ENCODE results near the gene GLDC. TPM values are rescaled to one million over a fixed set of nuclear protein-coding genes. Genes with fewer than 3 reads are reported as not detected.

GLDC gene
- total RNA-seq, 1 experiment from 2014 or later: 4.0 TPM

DNA sequence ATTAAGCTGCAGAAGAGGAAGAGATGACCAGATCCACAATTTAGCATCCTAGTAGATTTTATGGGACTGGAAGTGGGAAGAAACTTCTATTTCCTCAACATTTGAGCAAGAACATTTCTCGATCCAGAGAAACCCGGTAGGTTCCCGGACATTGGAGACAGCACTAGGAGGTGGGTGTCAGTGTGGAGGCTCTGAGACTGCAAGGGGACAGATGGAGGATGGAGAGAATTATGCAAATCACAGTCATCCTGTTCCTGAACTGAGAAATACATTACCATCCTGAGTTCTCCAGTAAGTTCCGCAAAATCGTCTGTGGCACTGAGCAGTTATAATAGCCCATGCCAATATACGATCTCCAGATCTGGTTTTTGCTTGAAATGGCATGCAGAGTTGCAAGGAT, 25.6 kb downstream of the GLDC start:
- ChIA-PET POLR2A (no interaction called here), CTCF (interaction anchor here (0.7 kb wide), 1 partner anchor 265 kb away, joined by 4 read pairs; no protein-coding TSS in a partner anchor)
- no TSS peak for BruUV-seq (replicated peaks)
- no peaks in the 10 kb centered on the region for H3K4me1 ChIP-seq (ENCODE audit: control insufficient read depth, insufficient read depth, low read length)
- no peaks in the 10 kb centered on the region for H3K27me3 ChIP-seq (ENCODE audit: control insufficient read depth, insufficient read depth, low read length)
- ATAC-seq: no peak
- no peaks in the 10 kb centered on the region for H3K9me3 ChIP-seq (ENCODE audit: control insufficient read depth, insufficient read depth, low read depth, low read length)
- TF ChIP-seq POLR2AphosphoS5 (IDR thresholded peaks at IDR 0.05; ENCODE audit: low read depth, low read length) (no peak), TCF7L2 (IDR thresholded peaks at IDR 0.05; ENCODE audit: low read depth, low read length) (no peak), SIN3A (IDR thresholded peaks at IDR 0.05; ENCODE audit: borderline replicate concordance, insufficient read depth, low read depth, low read length) (no peak)
- TF ChIP-seq, protein P1, sequence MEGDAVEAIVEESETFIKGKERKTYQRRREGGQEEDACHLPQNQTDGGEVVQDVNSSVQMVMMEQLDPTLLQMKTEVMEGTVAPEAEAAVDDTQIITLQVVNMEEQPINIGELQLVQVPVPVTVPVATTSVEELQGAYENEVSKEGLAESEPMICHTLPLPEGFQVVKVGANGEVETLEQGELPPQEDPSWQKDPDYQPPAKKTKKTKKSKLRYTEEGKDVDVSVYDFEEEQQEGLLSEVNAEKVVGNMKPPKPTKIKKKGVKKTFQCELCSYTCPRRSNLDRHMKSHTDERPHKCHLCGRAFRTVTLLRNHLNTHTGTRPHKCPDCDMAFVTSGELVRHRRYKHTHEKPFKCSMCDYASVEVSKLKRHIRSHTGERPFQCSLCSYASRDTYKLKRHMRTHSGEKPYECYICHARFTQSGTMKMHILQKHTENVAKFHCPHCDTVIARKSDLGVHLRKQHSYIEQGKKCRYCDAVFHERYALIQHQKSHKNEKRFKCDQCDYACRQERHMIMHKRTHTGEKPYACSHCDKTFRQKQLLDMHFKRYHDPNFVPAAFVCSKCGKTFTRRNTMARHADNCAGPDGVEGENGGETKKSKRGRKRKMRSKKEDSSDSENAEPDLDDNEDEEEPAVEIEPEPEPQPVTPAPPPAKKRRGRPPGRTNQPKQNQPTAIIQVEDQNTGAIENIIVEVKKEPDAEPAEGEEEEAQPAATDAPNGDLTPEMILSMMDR (IDR thresholded peaks at IDR 0.05): no peak
- TF ChIP-seq, protein P2, sequence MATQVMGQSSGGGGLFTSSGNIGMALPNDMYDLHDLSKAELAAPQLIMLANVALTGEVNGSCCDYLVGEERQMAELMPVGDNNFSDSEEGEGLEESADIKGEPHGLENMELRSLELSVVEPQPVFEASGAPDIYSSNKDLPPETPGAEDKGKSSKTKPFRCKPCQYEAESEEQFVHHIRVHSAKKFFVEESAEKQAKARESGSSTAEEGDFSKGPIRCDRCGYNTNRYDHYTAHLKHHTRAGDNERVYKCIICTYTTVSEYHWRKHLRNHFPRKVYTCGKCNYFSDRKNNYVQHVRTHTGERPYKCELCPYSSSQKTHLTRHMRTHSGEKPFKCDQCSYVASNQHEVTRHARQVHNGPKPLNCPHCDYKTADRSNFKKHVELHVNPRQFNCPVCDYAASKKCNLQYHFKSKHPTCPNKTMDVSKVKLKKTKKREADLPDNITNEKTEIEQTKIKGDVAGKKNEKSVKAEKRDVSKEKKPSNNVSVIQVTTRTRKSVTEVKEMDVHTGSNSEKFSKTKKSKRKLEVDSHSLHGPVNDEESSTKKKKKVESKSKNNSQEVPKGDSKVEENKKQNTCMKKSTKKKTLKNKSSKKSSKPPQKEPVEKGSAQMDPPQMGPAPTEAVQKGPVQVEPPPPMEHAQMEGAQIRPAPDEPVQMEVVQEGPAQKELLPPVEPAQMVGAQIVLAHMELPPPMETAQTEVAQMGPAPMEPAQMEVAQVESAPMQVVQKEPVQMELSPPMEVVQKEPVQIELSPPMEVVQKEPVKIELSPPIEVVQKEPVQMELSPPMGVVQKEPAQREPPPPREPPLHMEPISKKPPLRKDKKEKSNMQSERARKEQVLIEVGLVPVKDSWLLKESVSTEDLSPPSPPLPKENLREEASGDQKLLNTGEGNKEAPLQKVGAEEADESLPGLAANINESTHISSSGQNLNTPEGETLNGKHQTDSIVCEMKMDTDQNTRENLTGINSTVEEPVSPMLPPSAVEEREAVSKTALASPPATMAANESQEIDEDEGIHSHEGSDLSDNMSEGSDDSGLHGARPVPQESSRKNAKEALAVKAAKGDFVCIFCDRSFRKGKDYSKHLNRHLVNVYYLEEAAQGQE (IDR thresholded peaks at IDR 0.05; ENCODE audit: insufficient read depth in 1 of 2, low read depth in 2 of 2, low read length in 1 of 2): no peak
- DNase-seq (ENCODE audit: low read depth, low spot score): no peak
- H3K4me3 ChIP-seq (ENCODE audit: low read depth in 2 of 2, low read length in 2 of 2): no peak overlapping the region
- in situ Hi-C loops (cut with HindIII; ENCODE audit: low pct_unique_long_range_greater_than_20kb, low sequenced_read_pairs) (no loop called here), intact Hi-C loops (cut with micrococcal nuclease; ENCODE audit: unreplicated experiment) (no loop called here)
- no peaks in the 10 kb centered on the region for H3K36me3 ChIP-seq (ENCODE audit: control insufficient read depth, insufficient read depth, low read length)
- H3K27ac ChIP-seq (ENCODE audit: low read length): no peak overlapping the region

DNA sequence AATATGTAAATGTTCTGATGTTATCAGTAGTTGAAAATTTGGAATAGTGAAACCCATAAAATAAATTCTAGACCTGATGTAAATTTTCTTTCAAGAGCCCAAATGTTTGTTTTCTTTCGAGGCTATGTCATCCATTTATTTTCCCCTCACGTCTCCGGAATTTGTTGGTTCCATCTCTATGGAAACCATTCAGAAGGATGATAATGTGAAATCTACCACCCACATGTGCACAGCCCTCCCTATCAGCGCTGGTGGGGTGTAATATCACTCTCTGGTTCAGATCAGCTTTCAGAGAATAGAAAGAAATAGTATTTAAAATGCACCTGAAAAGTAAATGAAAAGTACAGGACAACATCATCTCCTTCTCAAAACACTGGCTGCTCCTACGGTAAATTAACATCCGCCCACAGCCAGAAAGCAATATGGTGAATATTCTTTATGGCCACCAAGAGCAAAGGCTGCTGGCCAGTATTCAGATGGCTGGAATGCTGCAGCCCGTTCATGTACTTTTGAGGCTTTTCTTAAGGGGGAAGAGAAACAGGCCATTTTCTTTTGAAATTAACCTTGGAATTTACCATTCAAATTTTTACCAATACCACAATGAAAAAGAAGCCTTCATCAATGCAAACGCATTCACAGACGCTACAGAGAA, 28.5 kb downstream of the GLDC start:
- BruUV-seq (replicated peaks): no TSS peak
- no peaks in the 10 kb centered on the region for H3K9me3 ChIP-seq (ENCODE audit: control insufficient read depth, insufficient read depth, low read depth, low read length)
- TF ChIP-seq TCF7L2 (IDR thresholded peaks at IDR 0.05; ENCODE audit: low read depth, low read length): no peak
- no peaks in the 10 kb centered on the region for H3K36me3 ChIP-seq (ENCODE audit: control insufficient read depth, insufficient read depth, low read length)
- no peak overlapping the region for H3K4me3 ChIP-seq (ENCODE audit: low read depth in 2 of 2, low read length in 2 of 2)
- intact Hi-C loops (cut with micrococcal nuclease; ENCODE audit: unreplicated experiment): no loop called here
- ChIA-PET CTCF (no interaction called here), POLR2A (no interaction called here)
- H3K27ac ChIP-seq (ENCODE audit: low read length): no peak overlapping the region
- DNase-seq (ENCODE audit: low read depth, low spot score) (no peak), ATAC-seq (no peak)
- in situ Hi-C loops (cut with HindIII; ENCODE audit: low pct_unique_long_range_greater_than_20kb, low sequenced_read_pairs): no loop called here
- no peaks in the 10 kb centered on the region for H3K4me1 ChIP-seq (ENCODE audit: control insufficient read depth, insufficient read depth, low read length)
- no peaks in the 10 kb centered on the region for H3K27me3 ChIP-seq (ENCODE audit: control insufficient read depth, insufficient read depth, low read length)

DNA sequence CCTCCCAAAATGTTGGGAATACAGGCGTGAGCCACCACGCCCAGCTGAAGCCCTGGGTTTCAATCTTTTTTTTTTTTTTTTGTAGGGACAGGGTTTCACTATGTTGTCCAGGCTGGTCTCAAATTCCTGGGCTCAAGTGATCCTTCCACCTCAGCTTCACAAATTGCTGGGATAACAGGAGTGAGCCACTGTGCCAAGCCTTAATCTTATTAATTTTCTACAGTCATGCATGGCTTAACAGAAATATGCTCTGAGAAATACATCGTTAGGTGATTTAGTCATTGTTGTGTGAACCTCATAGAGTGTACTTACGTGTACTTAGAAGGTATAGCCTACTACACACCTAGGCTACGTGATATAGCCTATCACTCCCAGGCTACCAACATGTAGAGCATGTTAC, 31.0 kb downstream of the GLDC start:
- intact Hi-C loops (cut with micrococcal nuclease; ENCODE audit: unreplicated experiment) (no loop called here), in situ Hi-C loops (cut with HindIII; ENCODE audit: low pct_unique_long_range_greater_than_20kb, low sequenced_read_pairs) (no loop called here)
- no peaks in the 10 kb centered on the region for H3K36me3 ChIP-seq (ENCODE audit: control insufficient read depth, insufficient read depth, low read length)
- no peak for TF ChIP-seq TCF7L2 (IDR thresholded peaks at IDR 0.05; ENCODE audit: low read depth, low read length)
- TF ChIP-seq, protein P2 (IDR thresholded peaks at IDR 0.05; ENCODE audit: insufficient read depth in 1 of 2, low read depth in 2 of 2, low read length in 1 of 2): no peak
- TF ChIP-seq POLR2AphosphoS5 (IDR thresholded peaks at IDR 0.05; ENCODE audit: low read depth, low read length): no peak
- TF ChIP-seq, protein P1 (IDR thresholded peaks at IDR 0.05): no peak
- no peak for TF ChIP-seq SIN3A (IDR thresholded peaks at IDR 0.05; ENCODE audit: borderline replicate concordance, insufficient read depth, low read depth, low read length)
- no peak overlapping the region for H3K27ac ChIP-seq (ENCODE audit: low read length)
- DNase-seq (ENCODE audit: low read depth, low spot score) (no peak), ATAC-seq (no peak)
- H3K4me1 ChIP-seq (ENCODE audit: control insufficient read depth, insufficient read depth, low read length): no peaks in the 10 kb centered on the region
- CTCF ChIA-PET: no interaction called here
- no peak overlapping the region for H3K4me3 ChIP-seq (ENCODE audit: low read depth in 2 of 2, low read length in 2 of 2)
- no TSS peak for BruUV-seq (replicated peaks)
- no peaks in the 10 kb centered on the region for H3K27me3 ChIP-seq (ENCODE audit: control insufficient read depth, insufficient read depth, low read length)
- POLR2A ChIA-PET: no interaction called here
- H3K9me3 ChIP-seq (ENCODE audit: control insufficient read depth, insufficient read depth, low read depth, low read length): no peaks in the 10 kb centered on the region

Data from Panc1 (cell line).